HepG2 (cell line): ENCODE data around the gene GTF2A1. TPM values are rescaled to one million over a fixed set of nuclear protein-coding genes. Genes with fewer than 3 reads are reported as not detected.
"Not testable (repeated sequence)": the region's sequence is repeated elsewhere in the genome, so short reads cannot be mapped to it uniquely, and the experiment has no call there.

Experiments
- ATAC-seq: fragments of 200-7000 bp; cut with Tn5 transposase; 3 replicates; pipeline ENCODE4 v1.9.1; 2020; ENCODE audit warnings: mild to moderate bottlenecking, moderate library complexity
- BruUV-seq: library from RNA; stranded (reverse); fragments of 400-500 nt; replicated peaks from 2 replicates; lab custom pipeline; 2021; lab: Mats Ljungman, UMichigan
- CTCF ChIA-PET: fragments of 300-600 bp; formaldehyde crosslinking; extraction: SDS; loops from one replicate; lab custom pipeline; 2021; ENCODE audit warnings: low total read pairs, inconsistent platforms, low intra/inter-chr PET ratio; lab: Yijun Ruan, JAX
- POLR2A ChIA-PET: fragments of 350-600 bp; sonication (Branson Sonifier 250); formaldehyde crosslinking; loops from one replicate; lab custom pipeline; 2020; ENCODE audit warnings: antibody characterized with exemption, inconsistent platforms; lab: Yijun Ruan, JAX
- DNase-seq: peaks from one replicate; pipeline ENCODE4 v3.0.0-alpha.2; 2015; ENCODE audit warnings: low spot score
- FAIRE-seq: peaks from 3 replicates; lab custom pipeline; 2011; peaks lifted over from hg19 to GRCh38; lab: Jason Lieb, UNC
- H2AFZ ChIP-seq: one replicate; pipeline ENCODE4 v1.6.1; 2011; ENCODE audit warnings: low read length, inconsistent platforms
- H3K27ac ChIP-seq: fragments of 300-600 bp; 3 replicates; pipeline ENCODE4 v1.8.0; 2011; ENCODE audit warnings: mixed run types, mild to moderate bottlenecking, mixed read lengths, low read length, inconsistent platforms; ENCODE audit not compliant: insufficient read depth; ENCODE audit errors: extremely low read length
- H3K27me3 ChIP-seq, 2 experiments: fragments of 200-600 bp in 1 of 2; 2 replicates in 1 of 2; 3 replicates in 1 of 2; pipeline versions ENCODE4 v1.6.0 to v1.8.0; 2011; ENCODE audit warnings: low read length in 2 of 2, mild to moderate bottlenecking in 2 of 2, moderate library complexity in 2 of 2, inconsistent platforms in 1 of 2; ENCODE audit not compliant: insufficient read depth in 2 of 2, control insufficient read depth in 1 of 2
- H3K36me3 ChIP-seq, 2 experiments: fragments of 200-600 bp in 1 of 2; replicated peaks in 1 of 2; 2 replicates in 1 of 2; 3 replicates in 1 of 2; pipeline versions ENCODE4 v1.5.1 to v1.8.0; 2011; ENCODE audit warnings: low read length in 2 of 2, inconsistent platforms in 1 of 2; ENCODE audit not compliant: insufficient read depth in 2 of 2, control insufficient read depth in 1 of 2
- H3K4me1 ChIP-seq: 2 replicates; pipeline ENCODE4 v1.5.1; 2012; ENCODE audit warnings: low read length, inconsistent platforms; ENCODE audit not compliant: insufficient read depth
- H3K4me2 ChIP-seq: 2 replicates; pipeline ENCODE4 v1.6.0; 2011; ENCODE audit warnings: low read depth, low read length, inconsistent platforms
- H3K4me3 ChIP-seq, 3 experiments: fragments of 200-600 bp in 1 of 3; sonication (generic), shearing (Covaris generic) in 1 of 3; replicated peaks in 1 of 3; 2 replicates each; pipeline ENCODE4 v1.5.1; 2011 to 2016; ENCODE audit warnings: low read length in 3 of 3, inconsistent platforms in 2 of 3, low read depth in 2 of 3, mild to moderate bottlenecking in 2 of 3, control low read depth in 1 of 3, mixed read lengths in 1 of 3; ENCODE audit not compliant: insufficient read depth in 1 of 3
- H3K79me2 ChIP-seq: one replicate; pipeline ENCODE4 v1.6.1; 2011; ENCODE audit warnings: low read length, inconsistent platforms; ENCODE audit not compliant: insufficient read depth
- H3K9ac ChIP-seq: 2 replicates; pipeline ENCODE4 v1.6.0; 2011; ENCODE audit warnings: mild to moderate bottlenecking, low read depth, low read length, inconsistent platforms; ENCODE audit not compliant: insufficient read depth
- H3K9me3 ChIP-seq: 2 replicates; pipeline ENCODE4 v1.5.1; 2012; ENCODE audit warnings: mild to moderate bottlenecking, low read length
- H4K20me1 ChIP-seq: 2 replicates; pipeline ENCODE4 v1.6.0; 2011; ENCODE audit warnings: inconsistent platforms, mild to moderate bottlenecking, low read length, moderate library complexity; ENCODE audit not compliant: insufficient read depth
- ARID5B ChIP-seq: IDR thresholded peaks from 2 replicates; pipeline ENCODE4 v1.4.0; 2020; ENCODE audit warnings: mild to moderate bottlenecking, missing genetic modification reagents
- MAFF ChIP-seq: IDR thresholded peaks from 2 replicates; pipeline ENCODE4 v1.6.1; 2011; ENCODE audit warnings: low read depth, low read length, improper control_type of control experiment
- MAFK ChIP-seq, 2 experiments: IDR thresholded peaks in 1 of 2; conservative IDR thresholded peaks in 1 of 2; 2 replicates each; pipeline ENCODE4 v1.6.1; 2011; ENCODE audit warnings: improper control_type of control experiment in 2 of 2, low read length in 2 of 2
- NFIC ChIP-seq: IDR thresholded peaks from 2 replicates; pipeline ENCODE4 v1.6.1; 2012; ENCODE audit warnings: mild to moderate bottlenecking, low read length, inconsistent platforms
- WGBS: methylation state at CpG from one replicate; pipeline ENCODE4 v1.1.6; 2017; ENCODE audit warnings: low lambda C conversion rate; 5-methylcytosine and 5-hydroxymethylcytosine counted together
- in situ Hi-C: cut with HindIII; loops from 2 replicates; pipeline ENCODE4 v1.10.0; 2017; ENCODE audit warnings: low pct_unique_long_range_greater_than_20kb; ENCODE audit not compliant: extremely low pct_ligation_motif_present
- intact Hi-C: fragments of 100-400 bp; cut with micrococcal nuclease; formaldehyde crosslinking; loops from one replicate; pipeline ENCODE4 v1.10.0; 2022; ENCODE audit not compliant: unreplicated experiment
- polyA plus RNA-seq, 8 experiments: library from polyadenylated mRNA; depleted of rRNA in 3 of 8; stranded (reverse) in 7 of 8; unstranded in 1 of 8; fragments of >200 nt; fragmentation: Illumina TruSeq in 4 of 8; extraction: Trizol in 4 of 8; gene quantifications; 2 replicates each; pipeline versions ENCODE4 v1.2.1 to v1.2.3, GENCODE V29; 2011 to 2016; ENCODE audit warnings: low read depth in 4 of 8, missing spikeins in 1 of 8, mixed read lengths in 1 of 8; ENCODE audit not compliant: insufficient read depth in 1 of 8
- total RNA-seq, 5 experiments: library from RNA; depleted of rRNA; stranded (reverse); fragments of >200 nt; fragmentation: Illumina TruSeq; extraction: Trizol; gene quantifications; 2 replicates each; pipeline ENCODE4 v1.2.3, GENCODE V29; 2016; ENCODE audit warnings: low read depth in 1 of 5

GTF2A1 gene
- total and polyA plus RNA-seq, 2 of the 13 experiments (the other 11 are each of a cell fraction or from before 2014, with no cell fraction given) = 14.9 to 17.5 TPM

GRCh38 chr14:81231540-81231939 lies 10.8 kb upstream of the GTF2A1 start (continued):
- peak; percentile 28; the same call in 1 of the 2 replicates for TF ChIP-seq ARID5B (CRISPR knock-in tag)

GRCh38 chr14:81224222-81224621 lies 3.5 kb upstream of the GTF2A1 start:
- H3K4me3 ChIP-seq = no peak overlapping the region
- H3K9me3 ChIP-seq = no peaks in the 10 kb centered on the region
- no peak overlapping the region for H3K27ac ChIP-seq
- peaks cover 9% of the 10 kb centered on the region for H3K79me2 ChIP-seq
- H3K36me3 ChIP-seq = no peaks in the 10 kb centered on the region
- H3K4me1 ChIP-seq = peaks cover 20% of the 10 kb centered on the region
- no peak overlapping the region for H2AFZ ChIP-seq
- BruUV-seq = no TSS peak
- peak; percentile 95 for TF ChIP-seq MAFF
- TF ChIP-seq NFIC = no peak
- peak; percentile 94 to 97 for TF ChIP-seq MAFK (conservative IDR thresholded peaks at IDR 0.05 in 1 of 2, IDR thresholded peaks at IDR 0.05 in 1 of 2; ENCODE audit: low read length in 2 of 2)
- no peaks in the 10 kb centered on the region for H3K27me3 ChIP-seq
- in situ Hi-C loops (no loop called here), intact Hi-C loops (no loop called here)
- ChIA-PET CTCF (no interaction called here), POLR2A (no interaction called here)
- no peaks in the 10 kb centered on the region for H4K20me1 ChIP-seq
- ATAC-seq (no peak), DNase-seq (no peak), FAIRE-seq (no peak)
- H3K4me2 ChIP-seq = no peak overlapping the region
- H3K9ac ChIP-seq = no peak overlapping the region
- 73% methylated on average over 1 of the region's 1 CpG for WGBS

- H3K36me3 ChIP-seq, BruUV-seq, H3K27ac ChIP-seq, POLR2A ChIA-PET, in situ Hi-C loops, H3K9ac ChIP-seq, H2AFZ ChIP-seq, intact Hi-C loops, H3K4me2 ChIP-seq, FAIRE-seq, DNase-seq, H3K4me3 ChIP-seq, H4K20me1 ChIP-seq, CTCF ChIA-PET, H3K27me3 ChIP-seq, ATAC-seq, H3K9me3 ChIP-seq: not testable (repeated sequence)
- Histone ChIP-seq H3K4me1 (peaks cover 20% of the 10 kb centered on the region), H3K79me2 (peaks cover 13% of the 10 kb centered on the region)
- WGBS = 83% methylated on average over 7 of the region's 7 CpGs
Measured at GRCh38 chr14:81223788-81224187, 3.0 kb upstream of the GTF2A1 start.
